ENCODE results near the gene RBM33. TPM values are rescaled to one million over a fixed set of nuclear protein-coding genes. Genes with fewer than 3 reads are reported as not detected.

The RBM33 gene
- polyA plus RNA-seq, 3 donors, result 15.0 to 27.7 (median 22.2) TPM

- H4K20me1 ChIP-seq (ENCODE audit: insufficient read depth, low read length), result no peaks in the 10 kb centered on the region
- DNase-seq, result no peak
- H2AFZ ChIP-seq (ENCODE audit: insufficient read depth, low read depth, low read length, poor library complexity, severe bottlenecking), result no peak overlapping the region
- H3K4me1 Mint-ChIP-seq, result peaks cover 8% of the 10 kb centered on the region
- no peaks in the 10 kb centered on the region for H3K79me2 ChIP-seq (ENCODE audit: insufficient read depth, low read length)
- H3K27ac Mint-ChIP-seq, result peak overlapping the region in 1 of 7 donors; percentile 60
- no peak overlapping the region for H3K4me3 ChIP-seq (replicated peaks in 1 of 3; ENCODE audit: low read depth in 2 of 3, low read length in 3 of 3)
- H3K4me3 Mint-ChIP-seq, result peak overlapping the region in 1 of 2 donors; percentile 52
- TF ChIP-seq CTCF (IDR thresholded peaks at IDR 0.05), result no peak
- peaks cover 5 to 14% (median 9%) of the 10 kb centered on the region in 7 donors for H3K9me3 Mint-ChIP-seq
- H3K27ac ChIP-seq (ENCODE audit: low read depth in 1 of 2, low read length in 2 of 2), result no peak overlapping the region
- H3K4me1 ChIP-seq (ENCODE audit: control insufficient read depth in 1 of 2, insufficient read depth in 2 of 2, low read length in 2 of 2), result peaks cover 0 to 2% of the 10 kb centered on the region in 2 donors
- no peaks in the 10 kb centered on the region for H3K36me3 ChIP-seq (replicated peaks in 1 of 2; ENCODE audit: control insufficient read depth in 1 of 2, insufficient read depth in 2 of 2, low read length in 2 of 2)
- peaks cover 0 to 3% of the 10 kb centered on the region in 2 donors for H3K36me3 Mint-ChIP-seq
- intact Hi-C loops (cut with micrococcal nuclease), result no loop called here
- no peaks in the 10 kb centered on the region for H3K9me3 ChIP-seq (replicated peaks in 1 of 2; ENCODE audit: control insufficient read depth in 1 of 2, insufficient read depth in 1 of 2, low read length in 2 of 2)
- no peak overlapping the region for H3K9ac ChIP-seq (ENCODE audit: insufficient read depth, low read length, poor library complexity, severe bottlenecking)
- no peaks in the 10 kb centered on the region for H3K27me3 ChIP-seq (ENCODE audit: control insufficient read depth in 2 of 2, insufficient read depth in 2 of 2, low read length in 2 of 2)
- 26% methylated on average over 10 of the region's 11 CpGs for WGBS (ENCODE audit: insufficient coverage)
- peaks cover 5 to 7% (median 7%) of the 10 kb centered on the region in 3 donors for H3K27me3 Mint-ChIP-seq (ENCODE audit: low read depth in 3 of 3)
- H3K4me2 ChIP-seq (replicated peaks; ENCODE audit: extremely low read depth, low read length, poor library complexity, severe bottlenecking), result no peak overlapping the region
Measured at GRCh38 chr7:155610633-155611193, 33.7 kb upstream of the RBM33 start.

GRCh38 chr7:155611808-155612447 lies 32.5 kb upstream of the RBM33 start:
- peaks cover 10 to 22% (median 15%) of the 10 kb centered on the region in 7 donors for H3K9me3 Mint-ChIP-seq
- H3K9ac ChIP-seq (ENCODE audit: insufficient read depth, low read length, poor library complexity, severe bottlenecking), result no peak overlapping the region
- H3K4me3 Mint-ChIP-seq, result no peak overlapping the region
- H3K27ac ChIP-seq (ENCODE audit: low read depth in 1 of 2, low read length in 2 of 2), result no peak overlapping the region
- peaks cover 0 to 2% of the 10 kb centered on the region in 2 donors for H3K4me1 ChIP-seq (ENCODE audit: control insufficient read depth in 1 of 2, insufficient read depth in 2 of 2, low read length in 2 of 2)
- no peak overlapping the region for H2AFZ ChIP-seq (ENCODE audit: insufficient read depth, low read depth, low read length, poor library complexity, severe bottlenecking)
- no peaks in the 10 kb centered on the region for H3K79me2 ChIP-seq (ENCODE audit: insufficient read depth, low read length)
- H3K36me3 ChIP-seq (replicated peaks in 1 of 2; ENCODE audit: control insufficient read depth in 1 of 2, insufficient read depth in 2 of 2, low read length in 2 of 2), result no peaks in the 10 kb centered on the region
- no peaks in the 10 kb centered on the region for H3K27me3 ChIP-seq (ENCODE audit: control insufficient read depth in 2 of 2, insufficient read depth in 2 of 2, low read length in 2 of 2)
- no peak for DNase-seq
- no peaks in the 10 kb centered on the region for H3K9me3 ChIP-seq (replicated peaks in 1 of 2; ENCODE audit: control insufficient read depth in 1 of 2, insufficient read depth in 1 of 2, low read length in 2 of 2)
- WGBS (ENCODE audit: insufficient coverage), result 74% methylated on average over 2 of the region's 9 CpGs
- H3K27me3 Mint-ChIP-seq (ENCODE audit: low read depth in 3 of 3), result peaks cover 5 to 7% (median 7%) of the 10 kb centered on the region in 3 donors
- no peaks in the 10 kb centered on the region for H4K20me1 ChIP-seq (ENCODE audit: insufficient read depth, low read length)
- H3K4me2 ChIP-seq (replicated peaks; ENCODE audit: extremely low read depth, low read length, poor library complexity, severe bottlenecking), result no peak overlapping the region
- no peak overlapping the region for H3K27ac Mint-ChIP-seq
- TF ChIP-seq CTCF (IDR thresholded peaks at IDR 0.05), result no peak
- intact Hi-C loops (cut with micrococcal nuclease), result no loop called here
- peaks cover 6% of the 10 kb centered on the region for H3K4me1 Mint-ChIP-seq
- H3K4me3 ChIP-seq (replicated peaks in 1 of 3; ENCODE audit: low read depth in 2 of 3, low read length in 3 of 3), result no peak overlapping the region
- peaks cover 0 to 3% of the 10 kb centered on the region in 2 donors for H3K36me3 Mint-ChIP-seq
